GM23338 (cell line): ENCODE measurements around the gene CALY. TPM values are rescaled to one million over a fixed set of nuclear protein-coding genes. Genes with fewer than 3 reads are reported as not detected.

Source experiments
- ATAC-seq: fragments of 200-7000 bp; cut with Tn5 transposase; 3 replicates; pipeline ENCODE4 v1.9.1; 2020
- DNase-seq: peaks from one replicate; pipeline ENCODE4 v3.0.0-alpha.2; 2015; ENCODE audit warnings: low spot score
- H2AFZ ChIP-seq: fragments of 200-600 bp; sonication (generic); 2 replicates; pipeline ENCODE4 v1.8.0; 2016; ENCODE audit warnings: antibody characterized with exemption, mild to moderate bottlenecking, moderate library complexity
- H3F3A ChIP-seq: fragments of 200-600 bp; sonication (generic); replicated peaks from 2 replicates; pipeline ENCODE4 v1.8.0; 2017; ENCODE audit warnings: antibody characterized with exemption, mixed run types, low read depth
- H3K27ac ChIP-seq: fragments of 200-600 bp; sonication (generic); 2 replicates; pipeline ENCODE4 v1.6.1; 2016; ENCODE audit warnings: low read depth
- H3K27me3 ChIP-seq: fragments of 200-600 bp; sonication (generic); 2 replicates; pipeline ENCODE4 v1.8.0; 2016; ENCODE audit warnings: mild to moderate bottlenecking, mixed run types, moderate library complexity; ENCODE audit not compliant: insufficient read depth
- H3K36me3 ChIP-seq: fragments of 200-600 bp; sonication (generic); 2 replicates; pipeline ENCODE4 v1.8.0; 2016; ENCODE audit warnings: mild to moderate bottlenecking; ENCODE audit not compliant: insufficient read depth
- H3K4me1 ChIP-seq: fragments of 200-600 bp; sonication (generic); 2 replicates; pipeline ENCODE4 v1.8.0; 2016; ENCODE audit warnings: mild to moderate bottlenecking, moderate library complexity; ENCODE audit not compliant: insufficient read depth
- H3K4me2 ChIP-seq: fragments of 200-600 bp; sonication (generic); 2 replicates; pipeline ENCODE4 v1.7.1; 2017; ENCODE audit warnings: mixed run types
- H3K4me3 ChIP-seq: fragments of 200-600 bp; sonication (generic); 2 replicates; pipeline ENCODE4 v1.6.1; 2016; ENCODE audit warnings: mixed run types
- H3K79me2 ChIP-seq: fragments of 200-600 bp; sonication (generic); replicated peaks from 2 replicates; pipeline ENCODE4 v1.8.0; 2017; ENCODE audit warnings: mild to moderate bottlenecking; ENCODE audit not compliant: insufficient read depth
- H3K9me2 ChIP-seq: fragments of 200-600 bp; sonication (generic); 2 replicates; pipeline ENCODE4 v1.8.0; 2017; ENCODE audit not compliant: insufficient read depth
- H4K20me1 ChIP-seq: fragments of 200-600 bp; sonication (generic); replicated peaks from 2 replicates; pipeline ENCODE4 v1.8.0; 2017; ENCODE audit warnings: mild to moderate bottlenecking; ENCODE audit not compliant: insufficient read depth
- H3K27ac Mint-ChIP-seq: 2 replicates; pipeline ENCODE4 v1.8.0; 2020; ENCODE audit warnings: inconsistent platforms, mild to moderate bottlenecking, moderate library complexity, mixed read lengths
- H3K27me3 Mint-ChIP-seq: 3 replicates; pipeline ENCODE4 v1.8.0; 2022; ENCODE audit warnings: low read depth, mild to moderate bottlenecking, moderate library complexity, mixed read lengths, inconsistent platforms; ENCODE audit not compliant: insufficient read depth, poor library complexity
- H3K36me3 Mint-ChIP-seq: 3 replicates; pipeline ENCODE4 v1.8.0; 2021; ENCODE audit warnings: low read depth, mild to moderate bottlenecking, inconsistent platforms, moderate library complexity, mixed read lengths
- H3K4me1 Mint-ChIP-seq: 3 replicates; pipeline ENCODE4 v1.8.0; 2020; ENCODE audit warnings: mild to moderate bottlenecking, inconsistent platforms, mixed read lengths
- H3K4me3 Mint-ChIP-seq: 3 replicates; pipeline ENCODE4 v1.8.0; 2021; ENCODE audit warnings: moderate library complexity, mild to moderate bottlenecking, inconsistent platforms, mixed read lengths
- H3K9me3 Mint-ChIP-seq: 3 replicates; pipeline ENCODE4 v1.8.0; 2020; ENCODE audit warnings: moderate library complexity, mild to moderate bottlenecking, inconsistent platforms, mixed read lengths
- EZH2 ChIP-seq: fragments of 200-600 bp; sonication (generic); IDR thresholded peaks from one replicate; pipeline ENCODE4 v1.8.0; 2017; ENCODE audit warnings: antibody characterized with exemption, mild to moderate bottlenecking, low read depth; ENCODE audit not compliant: unreplicated experiment
- JUNB ChIP-seq: IDR thresholded peaks from one replicate; pipeline ENCODE4 v1.6.1; 2016; ENCODE audit warnings: antibody characterized with exemption; ENCODE audit not compliant: unreplicated experiment
- STAT1 ChIP-seq: IDR thresholded peaks from one replicate; pipeline ENCODE4 v1.6.1; 2016; ENCODE audit warnings: antibody characterized with exemption; ENCODE audit not compliant: unreplicated experiment
- ZNF114 ChIP-seq: fragments of 250-450 bp; sonication (Bioruptor Pico); IDR thresholded peaks from 2 replicates; pipeline ENCODE4 v1.5.0; 2020; ENCODE audit warnings: mild to moderate bottlenecking, moderate library complexity
- ZNF331 ChIP-seq: fragments of 250-450 bp; sonication (Bioruptor Pico); IDR thresholded peaks from 2 replicates; pipeline ENCODE4 v1.5.0; 2020; ENCODE audit warnings: low read depth, mild to moderate bottlenecking, moderate library complexity
- long read RNA-seq: library from polyadenylated mRNA; unstranded; transcript quantifications from one replicate; pipeline ENCODE4 v2.0.0, GENCODE V29; 2020; ENCODE audit not compliant: unreplicated experiment
- polyA plus RNA-seq: library from polyadenylated mRNA; unstranded; fragments of >200 nt; fragmentation: Nextera tagmentation; extraction: Ambion mirVana; gene quantifications from 2 replicates; pipeline ENCODE4 v1.2.1, GENCODE V29; 2016
- total RNA-seq: library from RNA; depleted of rRNA; stranded (reverse); fragments of >200 nt; shearing (Covaris generic); gene quantifications from 2 replicates; pipeline ENCODE4 v1.2.3, GENCODE V29; 2014; rRNA removed
- TF ChIP-seq, protein P1 (sequence below): fragments of 250-450 bp; sonication (Bioruptor Pico); IDR thresholded peaks from 2 replicates; pipeline ENCODE4 v1.5.0; 2020; ENCODE audit warnings: mild to moderate bottlenecking, moderate library complexity

Gene CALY, protein sequence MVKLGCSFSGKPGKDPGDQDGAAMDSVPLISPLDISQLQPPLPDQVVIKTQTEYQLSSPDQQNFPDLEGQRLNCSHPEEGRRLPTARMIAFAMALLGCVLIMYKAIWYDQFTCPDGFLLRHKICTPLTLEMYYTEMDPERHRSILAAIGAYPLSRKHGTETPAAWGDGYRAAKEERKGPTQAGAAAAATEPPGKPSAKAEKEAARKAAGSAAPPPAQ
- 0.31 and 1.0 TPM in 2 replicates for total RNA-seq
- 8.0 and 9.0 TPM in 2 replicates for polyA plus RNA-seq
- long read RNA-seq, result 0 reads

DNA sequence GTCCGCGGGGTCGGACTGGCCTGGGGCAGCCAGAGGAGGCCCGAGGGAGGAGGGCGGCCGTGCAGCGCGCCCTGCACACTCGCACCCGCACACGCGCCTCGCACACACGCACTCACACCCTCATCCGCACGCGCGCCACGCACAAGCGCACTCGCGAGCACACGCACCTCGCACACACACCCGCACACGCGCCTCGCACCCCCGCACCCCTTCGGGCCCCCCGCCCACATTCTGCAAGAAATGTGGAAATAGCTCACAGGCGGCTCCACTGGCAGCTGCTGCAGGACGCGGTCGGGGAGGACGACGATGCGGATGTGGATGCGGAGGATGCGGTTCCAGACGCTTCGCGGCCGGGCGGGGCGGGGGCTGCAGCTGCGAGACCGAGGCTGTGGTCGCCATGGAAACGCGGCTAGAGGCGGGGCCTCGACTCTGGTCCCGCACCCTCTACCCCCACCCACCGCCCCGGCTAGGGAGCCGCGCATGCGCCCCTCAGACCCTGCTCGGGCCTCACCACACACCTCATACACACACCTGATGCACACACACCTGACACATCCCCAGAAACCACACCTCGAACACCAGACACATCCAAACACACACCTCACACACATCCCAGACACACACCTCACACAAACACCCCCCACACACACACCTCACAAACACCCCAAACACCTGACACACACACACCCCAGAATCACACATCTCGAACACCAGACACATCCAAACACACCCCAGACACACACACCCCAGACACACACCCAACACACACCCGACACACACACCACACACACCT, at the start of gene CALY:
Gene CALY, minus strand, starts transcription at position 320 of the 793 bp plus-strand sequence. CDS start 7,907 bp downstream, outside the sequence.
- Histone ChIP-seq H3K27ac (no peak within 1 kb of the TSS), H3K9me2 (no peaks in the 10 kb centered on the region), H3K4me1 (no peaks in the 10 kb centered on the region), H4K20me1 (no peaks in the 10 kb centered on the region), H2AFZ (no peak within 1 kb of the TSS), H3K79me2 (no peaks in the 10 kb centered on the region), H3K4me2 (peak within 1 kb of the TSS; percentile 80; the same call in 1 of the 2 replicates), H3F3A (0 out of 2 replicates have a peak, but pooled peaks cover 3% of the 10 kb centered on the region), H3K27me3 (peaks cover 53% of the 10 kb centered on the region), H3K36me3 (no peaks in the 10 kb centered on the region), H3K4me3 (peak within 1 kb of the TSS; percentile 60; the same call in 1 of the 2 replicates)
- Mint-ChIP-seq H3K36me3 (no peaks in the 10 kb centered on the region; the same call in 1 of the 3 replicates), H3K4me1 (no peaks in the 10 kb centered on the region; the same call in 2 of the 3 replicates), H3K9me3 (peaks cover 20% of the 10 kb centered on the region), H3K27ac (no peak within 1 kb of the TSS), H3K4me3 (peak within 1 kb of the TSS; percentile 20; the same call in 1 of the 3 replicates), H3K27me3 (peaks cover 39% of the 10 kb centered on the region)
- ATAC-seq, result peak; percentile 67
- TF ChIP-seq ZNF331 (CRISPR knock-in tag) (no peak), STAT1 (no peak), JUNB (no peak), ZNF114 (no peak), EZH2 (no peak)
- TF ChIP-seq, protein P1, sequence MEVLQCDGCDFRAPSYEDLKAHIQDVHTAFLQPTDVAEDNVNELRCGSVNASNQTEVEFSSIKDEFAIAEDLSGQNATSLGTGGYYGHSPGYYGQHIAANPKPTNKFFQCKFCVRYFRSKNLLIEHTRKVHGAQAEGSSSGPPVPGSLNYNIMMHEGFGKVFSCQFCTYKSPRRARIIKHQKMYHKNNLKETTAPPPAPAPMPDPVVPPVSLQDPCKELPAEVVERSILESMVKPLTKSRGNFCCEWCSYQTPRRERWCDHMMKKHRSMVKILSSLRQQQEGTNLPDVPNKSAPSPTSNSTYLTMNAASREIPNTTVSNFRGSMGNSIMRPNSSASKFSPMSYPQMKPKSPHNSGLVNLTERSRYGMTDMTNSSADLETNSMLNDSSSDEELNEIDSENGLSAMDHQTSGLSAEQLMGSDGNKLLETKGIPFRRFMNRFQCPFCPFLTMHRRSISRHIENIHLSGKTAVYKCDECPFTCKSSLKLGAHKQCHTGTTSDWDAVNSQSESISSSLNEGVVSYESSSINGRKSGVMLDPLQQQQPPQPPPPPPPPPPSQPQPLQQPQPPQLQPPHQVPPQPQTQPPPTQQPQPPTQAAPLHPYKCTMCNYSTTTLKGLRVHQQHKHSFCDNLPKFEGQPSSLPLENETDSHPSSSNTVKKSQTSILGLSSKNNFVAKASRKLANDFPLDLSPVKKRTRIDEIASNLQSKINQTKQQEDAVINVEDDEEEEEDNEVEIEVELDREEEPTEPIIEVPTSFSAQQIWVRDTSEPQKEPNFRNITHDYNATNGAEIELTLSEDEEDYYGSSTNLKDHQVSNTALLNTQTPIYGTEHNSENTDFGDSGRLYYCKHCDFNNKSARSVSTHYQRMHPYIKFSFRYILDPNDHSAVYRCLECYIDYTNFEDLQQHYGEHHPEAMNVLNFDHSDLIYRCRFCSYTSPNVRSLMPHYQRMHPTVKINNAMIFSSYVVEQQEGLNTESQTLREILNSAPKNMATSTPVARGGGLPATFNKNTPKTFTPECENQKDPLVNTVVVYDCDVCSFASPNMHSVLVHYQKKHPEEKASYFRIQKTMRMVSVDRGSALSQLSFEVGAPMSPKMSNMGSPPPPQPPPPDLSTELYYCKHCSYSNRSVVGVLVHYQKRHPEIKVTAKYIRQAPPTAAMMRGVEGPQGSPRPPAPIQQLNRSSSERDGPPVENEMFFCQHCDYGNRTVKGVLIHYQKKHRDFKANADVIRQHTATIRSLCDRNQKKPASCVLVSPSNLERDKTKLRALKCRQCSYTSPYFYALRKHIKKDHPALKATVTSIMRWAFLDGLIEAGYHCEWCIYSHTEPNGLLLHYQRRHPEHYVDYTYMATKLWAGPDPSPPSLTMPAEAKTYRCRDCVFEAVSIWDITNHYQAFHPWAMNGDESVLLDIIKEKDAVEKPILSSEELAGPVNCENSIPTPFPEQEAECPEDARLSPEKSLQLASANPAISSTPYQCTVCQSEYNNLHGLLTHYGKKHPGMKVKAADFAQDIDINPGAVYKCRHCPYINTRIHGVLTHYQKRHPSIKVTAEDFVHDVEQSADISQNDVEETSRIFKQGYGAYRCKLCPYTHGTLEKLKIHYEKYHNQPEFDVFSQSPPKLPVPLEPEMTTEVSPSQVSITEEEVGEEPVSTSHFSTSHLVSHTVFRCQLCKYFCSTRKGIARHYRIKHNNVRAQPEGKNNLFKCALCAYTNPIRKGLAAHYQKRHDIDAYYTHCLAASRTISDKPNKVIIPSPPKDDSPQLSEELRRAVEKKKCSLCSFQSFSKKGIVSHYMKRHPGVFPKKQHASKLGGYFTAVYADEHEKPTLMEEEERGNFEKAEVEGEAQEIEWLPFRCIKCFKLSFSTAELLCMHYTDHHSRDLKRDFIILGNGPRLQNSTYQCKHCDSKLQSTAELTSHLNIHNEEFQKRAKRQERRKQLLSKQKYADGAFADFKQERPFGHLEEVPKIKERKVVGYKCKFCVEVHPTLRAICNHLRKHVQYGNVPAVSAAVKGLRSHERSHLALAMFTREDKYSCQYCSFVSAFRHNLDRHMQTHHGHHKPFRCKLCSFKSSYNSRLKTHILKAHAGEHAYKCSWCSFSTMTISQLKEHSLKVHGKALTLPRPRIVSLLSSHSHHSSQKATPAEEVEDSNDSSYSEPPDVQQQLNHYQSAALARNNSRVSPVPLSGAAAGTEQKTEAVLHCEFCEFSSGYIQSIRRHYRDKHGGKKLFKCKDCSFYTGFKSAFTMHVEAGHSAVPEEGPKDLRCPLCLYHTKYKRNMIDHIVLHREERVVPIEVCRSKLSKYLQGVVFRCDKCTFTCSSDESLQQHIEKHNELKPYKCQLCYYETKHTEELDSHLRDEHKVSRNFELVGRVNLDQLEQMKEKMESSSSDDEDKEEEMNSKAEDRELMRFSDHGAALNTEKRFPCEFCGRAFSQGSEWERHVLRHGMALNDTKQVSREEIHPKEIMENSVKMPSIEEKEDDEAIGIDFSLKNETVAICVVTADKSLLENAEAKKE (CRISPR knock-in tag), result no peak
- peak; percentile 82 for DNase-seq
